Panc1 (cell line): ENCODE results near the gene RFX1.

Source experiments
- CTCF ChIP-seq: fragments of 450-650 bp; IDR thresholded peaks from 2 replicates; pipeline ENCODE4 v1.5.1; 2017; ENCODE audit warnings: mild to moderate bottlenecking
- POLR2AphosphoS5 ChIP-seq: IDR thresholded peaks from 2 replicates; pipeline ENCODE4 v1.6.1; 2012; ENCODE audit warnings: mild to moderate bottlenecking, low read depth, low read length, moderate library complexity
- SIN3A ChIP-seq: IDR thresholded peaks from 2 replicates; pipeline ENCODE4 v1.6.1; 2012; ENCODE audit warnings: low read depth, mild to moderate bottlenecking, low read length, moderate library complexity, borderline replicate concordance; ENCODE audit not compliant: insufficient read depth
- TCF7L2 ChIP-seq: IDR thresholded peaks from 2 replicates; pipeline ENCODE4 v1.6.1; 2011; ENCODE audit warnings: mild to moderate bottlenecking, low read depth, low read length, inconsistent platforms

GRCh38 chr19:13952154-13952930, 53.8 kb downstream of the RFX1 start, which contains the start of gene DCAF15:
- TF ChIP-seq CTCF = no peak
- TF ChIP-seq POLR2AphosphoS5 = 0 out of 2 replicates have a peak, but pooled peaks have one; percentile 47
- TF ChIP-seq SIN3A = peak; percentile 62; the same call in 1 of the 2 replicates
- TF ChIP-seq TCF7L2 = no peak
